Endodermal cell (in vitro differentiated cells): ENCODE measurements around the gene ARMC3. TPM values are rescaled to one million over a fixed set of nuclear protein-coding genes. Genes with fewer than 3 reads are reported as not detected.

Source experiments
- DNase-seq: peaks from one replicate; pipeline ENCODE4 v3.0.0-alpha.2; 2017
- H3K27ac ChIP-seq: 2 replicates; pipeline ENCODE4 v1.5.1; 2013; ENCODE audit warnings: mild to moderate bottlenecking, low read depth, low read length, moderate library complexity
- H3K27me3 ChIP-seq: 2 replicates; pipeline ENCODE4 v1.6.1; 2013; ENCODE audit warnings: mild to moderate bottlenecking, low read length, moderate library complexity; ENCODE audit not compliant: insufficient read depth, control insufficient read depth, poor library complexity, severe bottlenecking
- H3K36me3 ChIP-seq: 2 replicates; pipeline ENCODE4 v1.7.0; 2013; ENCODE audit warnings: mild to moderate bottlenecking, low read length, moderate library complexity; ENCODE audit not compliant: control insufficient read depth, insufficient read depth
- H3K4me1 ChIP-seq: one replicate; pipeline ENCODE4 v1.7.0; 2013; ENCODE audit warnings: low read length; ENCODE audit not compliant: control insufficient read depth, insufficient read depth
- H3K4me3 ChIP-seq: 2 replicates; pipeline ENCODE4 v1.5.1; 2013; ENCODE audit warnings: mild to moderate bottlenecking, low read length, moderate library complexity
- H3K9ac ChIP-seq: 2 replicates; pipeline ENCODE4 v1.6.1; 2013; ENCODE audit warnings: mild to moderate bottlenecking, low read length, moderate library complexity; ENCODE audit not compliant: poor library complexity, severe bottlenecking; ENCODE audit errors: extremely low read depth
- H3K9me3 ChIP-seq: 2 replicates; pipeline ENCODE4 v1.6.1; 2013; ENCODE audit warnings: mild to moderate bottlenecking, low read length, moderate library complexity; ENCODE audit not compliant: control insufficient read depth
- H3K27ac Mint-ChIP-seq: 2 replicates; pipeline ENCODE4 v1.8.0; 2020; ENCODE audit warnings: mixed read lengths
- H3K27me3 Mint-ChIP-seq: 2 replicates; pipeline ENCODE4 v1.8.0; 2021; ENCODE audit warnings: mild to moderate bottlenecking, mixed read lengths; ENCODE audit not compliant: insufficient read depth
- H3K36me3 Mint-ChIP-seq: 2 replicates; pipeline ENCODE4 v1.8.0; 2020; ENCODE audit warnings: low read depth, mixed read lengths
- H3K4me1 Mint-ChIP-seq: 2 replicates; pipeline ENCODE4 v1.8.0; 2020; ENCODE audit warnings: mixed read lengths
- H3K4me3 Mint-ChIP-seq: 2 replicates; pipeline ENCODE4 v1.8.0; 2020; ENCODE audit warnings: mild to moderate bottlenecking, moderate library complexity, mixed read lengths
- H3K9me3 Mint-ChIP-seq: 2 replicates; pipeline ENCODE4 v1.8.0; 2020; ENCODE audit warnings: mild to moderate bottlenecking, mixed read lengths
- CTCF ChIP-seq: fragments of 200-600 bp; sonication (generic); conservative IDR thresholded peaks from 2 replicates; pipeline ENCODE4 v1.5.0; 2021; ENCODE audit warnings: antibody characterized with exemption, mild to moderate bottlenecking
- WGBS, 2 experiments: methylation state at CpG; one replicate each; pipeline versions ENCODE4 v1.1.5 to v1.1.7; 2013; ENCODE audit warnings: missing lambda C conversion rate in 2 of 2, mixed read lengths in 1 of 2; ENCODE audit not compliant: insufficient coverage in 1 of 2, insufficient read length in 1 of 2; 5-methylcytosine and 5-hydroxymethylcytosine counted together
- total RNA-seq, 2 donors: library from RNA; stranded (reverse); fragmentation: NEBNext Ultra II Directional in 1 of 2; extraction: Animal tissue kit (Norgen Biotek cat#: 25700) in 1 of 2; gene quantifications; 2 replicates in 1 of 2; 3 replicates in 1 of 2; pipeline ENCODE4 v1.2.1, GENCODE V29; 2021

The ARMC3 gene
- total RNA-seq, 2 donors from 2014 or later = 2.0 to 3.0 TPM

DNA sequence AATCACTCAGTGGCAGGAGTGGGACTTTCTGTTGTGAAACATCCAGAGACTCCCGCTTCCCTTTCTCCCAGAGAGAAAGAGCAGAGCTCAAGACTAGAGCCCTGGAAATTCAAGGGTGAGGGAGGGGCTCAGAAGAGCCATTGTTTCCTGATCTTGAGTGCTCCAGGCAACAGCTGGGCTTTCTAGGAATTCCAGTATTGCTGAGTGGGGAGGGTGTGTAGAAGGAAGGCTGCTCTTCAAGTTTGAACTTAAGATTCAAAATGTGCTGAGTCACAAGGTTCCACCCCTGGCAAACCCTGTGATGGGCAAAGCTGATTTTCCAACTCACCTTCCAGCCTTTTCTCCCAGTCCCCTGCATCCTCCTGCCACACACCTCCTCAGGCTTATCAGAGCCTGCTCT is 125.2 kb downstream of the ARMC3 start:
- H3K9me3 Mint-ChIP-seq = no peaks in the 10 kb centered on the region
- H3K4me3 Mint-ChIP-seq = no peak overlapping the region

GRCh38 chr10:23055424-23056185 is 127.8 kb downstream of the ARMC3 start:
- no peaks in the 10 kb centered on the region for H3K36me3 Mint-ChIP-seq
- Histone ChIP-seq H3K27me3 (no peaks in the 10 kb centered on the region), H3K9me3 (no peaks in the 10 kb centered on the region), H3K27ac (no peak overlapping the region), H3K9ac (no peak overlapping the region), H3K4me3 (no peak overlapping the region), H3K36me3 (no peaks in the 10 kb centered on the region), H3K4me1 (no peaks in the 10 kb centered on the region)
- no peak overlapping the region for H3K4me3 Mint-ChIP-seq
- peaks cover 19% of the 10 kb centered on the region for H3K9me3 Mint-ChIP-seq
- H3K4me1 Mint-ChIP-seq = peaks cover 32% of the 10 kb centered on the region
- DNase-seq = no peak
- H3K27me3 Mint-ChIP-seq = peaks cover 5% of the 10 kb centered on the region
- WGBS, 2 experiments = 0 to 34% methylated on average over 1 to 7 of the region's 7 CpGs
- peak overlapping the region; percentile 95 for H3K27ac Mint-ChIP-seq
- TF ChIP-seq CTCF = no peak

More for the DNA sequence above, 125.2 kb downstream of the ARMC3 start:
- no peak for DNase-seq
- 33 to 75% methylated on average over 1 of the region's 1 CpG for WGBS, 2 experiments
- Mint-ChIP-seq H3K36me3 (no peaks in the 10 kb centered on the region), H3K4me1 (peaks cover 32% of the 10 kb centered on the region), H3K27me3 (peaks cover 4% of the 10 kb centered on the region), H3K27ac (no peak overlapping the region)
- Histone ChIP-seq H3K9me3 (no peaks in the 10 kb centered on the region), H3K27ac (no peak overlapping the region), H3K9ac (no peak overlapping the region), H3K4me1 (no peaks in the 10 kb centered on the region), H3K36me3 (no peaks in the 10 kb centered on the region), H3K4me3 (no peak overlapping the region), H3K27me3 (no peaks in the 10 kb centered on the region)
- no peak for TF ChIP-seq CTCF

GRCh38 chr10:23056186-23056579 is 128.3 kb downstream of the ARMC3 start:
- no peak overlapping the region for H3K4me3 ChIP-seq
- no peaks in the 10 kb centered on the region for H3K27me3 ChIP-seq
- Mint-ChIP-seq H3K9me3 (peaks cover 19% of the 10 kb centered on the region), H3K4me1 (peaks cover 30% of the 10 kb centered on the region), H3K27ac (peak overlapping the region; percentile 95), H3K4me3 (no peak overlapping the region), H3K36me3 (no peaks in the 10 kb centered on the region), H3K27me3 (peaks cover 5% of the 10 kb centered on the region)
- DNase-seq = no peak
- H3K4me1 ChIP-seq = no peaks in the 10 kb centered on the region
- 84 to 92% methylated on average over 2 to 3 of the region's 3 CpGs for WGBS, 2 experiments
- H3K36me3 ChIP-seq = no peaks in the 10 kb centered on the region
- no peak for TF ChIP-seq CTCF
- no peaks in the 10 kb centered on the region for H3K9me3 ChIP-seq
- no peak overlapping the region for H3K27ac ChIP-seq
- H3K9ac ChIP-seq = no peak overlapping the region
